Astrocyte of the cerebellum (primary cell): ENCODE results near the gene PDAP1.

ENCODE experiments used
- DNase-seq: peaks from one replicate; pipeline ENCODE4 v3.0.0-alpha.2; 2011; ENCODE audit warnings: low read depth
- H3K4me3 ChIP-seq: 2 replicates; pipeline ENCODE4 v1.5.1; 2011; ENCODE audit warnings: mild to moderate bottlenecking, low read depth, low read length, moderate library complexity
- CTCF ChIP-seq: IDR thresholded peaks from 2 replicates; pipeline ENCODE4 v1.5.1; 2012; ENCODE audit warnings: low read length, low read depth, moderate library complexity, mild to moderate bottlenecking; ENCODE audit errors: missing control alignments
- in situ Hi-C: cut with HindIII; loops from 2 replicates; pipeline ENCODE4 v1.10.0; 2017; ENCODE audit warnings: low sequenced_read_pairs

Gene PDAP1

DNA sequence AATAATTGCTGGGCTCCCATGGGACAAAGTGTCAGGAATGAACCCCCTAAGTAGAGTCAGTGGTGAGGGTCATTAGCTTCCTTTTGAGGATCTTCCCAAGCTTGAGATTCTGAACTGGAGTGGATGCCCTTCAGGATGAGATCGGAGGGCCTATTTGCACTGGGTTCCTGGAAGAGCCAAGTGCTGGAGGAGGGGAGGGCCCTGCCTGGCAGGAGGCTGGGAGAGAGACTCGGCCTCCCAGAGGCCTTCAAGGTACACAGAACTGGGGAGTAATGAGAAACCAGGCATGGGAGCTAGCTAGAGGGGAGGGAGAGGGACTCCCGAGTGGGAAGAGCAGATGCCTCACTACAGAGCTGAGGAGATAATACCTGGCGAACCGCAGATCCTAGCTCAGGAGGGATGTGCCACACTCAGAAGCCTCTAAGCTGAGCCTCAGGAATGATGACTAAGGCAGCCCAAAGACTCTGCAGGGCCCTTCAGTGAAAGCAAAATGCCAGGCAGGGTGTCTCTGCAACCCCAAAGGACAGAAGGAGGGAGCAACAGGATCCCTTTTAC is 9.4 kb downstream of the PDAP1 start:
- TF ChIP-seq CTCF = no peak
- H3K4me3 ChIP-seq = no peak overlapping the region
- DNase-seq = no peak
- in situ Hi-C loops = no loop called here

DNA sequence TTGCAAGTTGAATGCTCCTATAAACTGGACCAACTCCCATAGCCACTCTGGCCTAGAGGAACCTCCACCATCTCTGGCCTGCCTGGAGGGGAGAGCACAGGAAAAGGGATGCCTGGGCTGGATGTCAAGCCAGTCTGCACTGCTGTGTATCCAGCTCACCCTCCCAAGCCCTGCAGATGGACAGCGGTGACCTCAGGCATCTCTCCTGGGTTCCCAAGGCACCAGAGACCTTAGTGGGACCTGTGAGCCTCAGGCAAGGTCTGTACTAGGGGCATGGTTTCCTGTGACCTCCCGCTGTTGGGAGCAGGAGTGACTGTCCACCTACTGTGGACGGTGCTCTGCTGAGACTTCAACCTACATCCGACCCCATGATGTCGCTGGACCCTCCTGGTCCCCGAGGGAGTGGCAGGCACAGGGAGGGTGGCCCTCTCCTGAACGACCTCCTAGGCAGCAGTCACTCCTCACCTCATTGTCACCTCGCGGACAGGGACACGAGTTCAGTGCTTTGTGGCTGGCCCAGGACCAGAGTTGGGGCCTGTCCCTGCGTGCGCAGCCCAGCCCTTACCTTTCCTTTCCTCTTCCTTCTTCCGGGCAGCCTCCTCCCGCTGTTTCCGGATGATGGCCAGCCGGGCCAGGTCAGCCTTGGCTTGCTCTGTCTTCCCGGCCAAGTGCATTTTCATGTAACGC is 11.0 kb downstream of the PDAP1 start:
- no peak for DNase-seq
- TF ChIP-seq CTCF = no peak
- in situ Hi-C loops = no loop called here
- no peak overlapping the region for H3K4me3 ChIP-seq

DNA sequence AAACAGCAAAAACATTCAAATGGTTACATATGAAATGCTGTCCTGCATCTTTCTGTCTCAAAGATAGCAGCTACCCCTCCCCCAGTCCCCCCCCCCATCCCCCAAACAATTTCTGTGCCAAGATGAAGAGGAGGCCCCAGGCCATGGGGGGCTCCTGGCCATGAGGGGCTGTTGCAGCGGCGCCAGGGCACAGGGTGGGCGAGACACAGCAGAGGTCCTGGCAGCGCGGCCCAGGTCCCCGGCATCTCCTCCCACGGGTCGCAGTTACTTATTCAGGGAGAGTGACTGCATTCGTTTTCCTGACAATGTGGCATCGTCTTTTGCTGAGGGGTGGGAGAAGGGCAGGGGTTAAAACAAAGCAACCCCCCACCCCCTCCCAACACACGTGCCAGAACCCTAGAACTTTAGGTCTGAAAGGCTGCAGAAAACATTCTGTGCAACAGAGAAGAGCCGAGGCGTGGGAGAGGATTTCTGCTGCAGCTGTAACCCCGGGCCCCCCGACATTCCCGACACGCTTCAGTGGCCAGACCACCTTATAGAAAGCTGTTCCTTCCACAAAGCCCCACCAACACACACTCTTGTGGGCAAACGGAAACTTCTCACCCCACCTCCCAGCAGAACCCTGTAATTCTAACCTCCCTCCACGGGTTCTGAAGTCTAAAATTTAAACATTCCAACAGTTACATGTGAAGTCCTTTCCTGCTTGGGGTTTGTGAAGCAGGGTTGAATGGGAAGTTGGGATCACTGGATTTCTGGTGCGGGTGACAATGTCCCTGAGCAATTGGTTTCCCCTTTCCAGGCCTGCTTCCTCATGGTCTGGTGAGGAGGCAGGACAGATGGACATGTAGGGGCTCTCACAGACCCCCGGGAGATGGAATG is 11.7 kb downstream of the PDAP1 start:
- in situ Hi-C loops = no loop called here
- no peak overlapping the region for H3K4me3 ChIP-seq
- TF ChIP-seq CTCF = no peak
- no peak for DNase-seq

DNA sequence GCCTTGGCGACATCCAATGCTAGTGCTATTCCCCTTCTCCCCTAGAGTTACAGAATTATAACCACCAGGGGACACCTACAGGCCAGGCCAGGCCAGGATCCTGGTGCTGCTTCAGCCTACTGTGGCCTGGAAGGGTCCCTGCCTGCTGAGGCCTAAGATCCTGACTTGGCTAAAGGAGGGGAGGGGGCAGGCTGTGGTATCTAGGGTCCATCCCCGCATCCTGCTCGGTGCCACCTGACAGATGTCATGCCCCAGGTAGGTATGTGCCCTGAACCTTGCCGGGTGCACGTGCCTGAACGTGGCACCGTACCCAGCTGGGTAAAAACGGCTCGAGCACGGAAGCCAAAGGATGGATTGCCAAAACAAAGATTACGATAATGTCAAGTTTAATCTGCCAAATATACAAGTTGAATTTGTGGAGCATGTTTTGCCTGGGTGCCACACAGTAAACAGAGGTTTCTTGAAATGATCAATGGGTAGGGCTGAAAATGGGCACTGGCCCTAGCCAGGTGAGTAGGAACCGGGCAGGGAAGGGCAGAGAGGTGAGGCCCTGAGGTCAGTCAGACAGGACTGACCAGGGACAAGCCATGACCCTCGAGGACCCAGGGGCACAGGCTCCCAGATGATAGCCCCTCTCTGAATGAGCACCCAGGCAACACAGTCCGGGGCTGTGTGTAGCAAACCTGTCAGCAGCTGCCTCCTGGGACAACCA is 12.6 kb downstream of the PDAP1 start:
- in situ Hi-C loops = no loop called here
- no peak overlapping the region for H3K4me3 ChIP-seq
- TF ChIP-seq CTCF = no peak
- DNase-seq = no peak

DNA sequence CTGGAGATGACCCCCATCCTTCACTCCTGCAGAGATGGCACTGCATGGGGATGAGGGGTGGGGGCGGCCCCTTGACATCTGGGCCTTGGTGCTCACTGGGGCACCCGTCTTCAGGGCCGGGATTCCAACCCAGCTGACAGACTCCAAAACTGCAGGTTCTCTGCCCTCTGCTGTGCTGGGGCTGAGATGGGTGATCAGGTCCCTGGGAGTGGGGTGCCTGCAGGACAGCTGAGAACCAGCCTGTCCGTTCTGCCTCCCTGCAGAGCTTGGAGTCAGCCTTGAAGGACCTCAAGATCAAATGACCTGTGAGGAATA is 14.3 kb downstream of the PDAP1 start:
- no peak overlapping the region for H3K4me3 ChIP-seq
- in situ Hi-C loops = no loop called here
- TF ChIP-seq CTCF = no peak
- DNase-seq = no peak
